ENCODE measurements around the gene CPN2.

DNA sequence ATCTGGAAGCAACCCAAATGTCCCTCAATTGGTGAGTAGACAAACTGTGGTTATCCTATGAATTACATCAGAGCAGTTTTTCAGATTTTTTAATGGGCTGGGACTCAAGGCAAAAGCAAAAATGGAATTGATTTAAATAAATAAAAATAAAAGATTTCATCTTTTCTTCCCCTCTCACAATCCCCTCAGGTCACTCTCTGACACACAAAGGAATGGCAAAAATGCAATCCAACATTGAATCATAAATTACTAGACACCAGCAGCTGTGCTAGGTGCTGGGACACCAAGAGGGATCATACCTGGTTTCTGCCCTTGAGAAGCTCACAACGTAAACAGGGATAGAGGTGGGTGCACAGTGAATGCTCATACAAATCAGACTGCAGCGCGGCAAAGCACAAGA, 58.8 kb downstream of the CPN2 start:
- TF ChIP-seq POLR2A (IDR thresholded peaks at IDR 0.05): no peak
- TF ChIP-seq, protein P1, sequence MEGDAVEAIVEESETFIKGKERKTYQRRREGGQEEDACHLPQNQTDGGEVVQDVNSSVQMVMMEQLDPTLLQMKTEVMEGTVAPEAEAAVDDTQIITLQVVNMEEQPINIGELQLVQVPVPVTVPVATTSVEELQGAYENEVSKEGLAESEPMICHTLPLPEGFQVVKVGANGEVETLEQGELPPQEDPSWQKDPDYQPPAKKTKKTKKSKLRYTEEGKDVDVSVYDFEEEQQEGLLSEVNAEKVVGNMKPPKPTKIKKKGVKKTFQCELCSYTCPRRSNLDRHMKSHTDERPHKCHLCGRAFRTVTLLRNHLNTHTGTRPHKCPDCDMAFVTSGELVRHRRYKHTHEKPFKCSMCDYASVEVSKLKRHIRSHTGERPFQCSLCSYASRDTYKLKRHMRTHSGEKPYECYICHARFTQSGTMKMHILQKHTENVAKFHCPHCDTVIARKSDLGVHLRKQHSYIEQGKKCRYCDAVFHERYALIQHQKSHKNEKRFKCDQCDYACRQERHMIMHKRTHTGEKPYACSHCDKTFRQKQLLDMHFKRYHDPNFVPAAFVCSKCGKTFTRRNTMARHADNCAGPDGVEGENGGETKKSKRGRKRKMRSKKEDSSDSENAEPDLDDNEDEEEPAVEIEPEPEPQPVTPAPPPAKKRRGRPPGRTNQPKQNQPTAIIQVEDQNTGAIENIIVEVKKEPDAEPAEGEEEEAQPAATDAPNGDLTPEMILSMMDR (IDR thresholded peaks at IDR 0.05): no peak

Data from lower leg skin (tissue), 3 donors.